Frontal cortex (tissue), 4 donors: ENCODE measurements around the gene LGI4. TPM values are rescaled to one million over a fixed set of nuclear protein-coding genes. Genes with fewer than 3 reads are reported as not detected.
A peak's percentile ranks its signal among the peaks of the same experiment; 100 is the strongest.

Experiments
- DNase-seq, 2 donors: peaks; one replicate each; pipeline ENCODE4 v3.0.0; 2012; ENCODE audit warnings: low spot score in 2 of 2
- FAIRE-seq: peaks from 2 replicates; lab custom pipeline; 2012; peaks lifted over from hg19 to GRCh38; lab: Jason Lieb, UNC
- total RNA-seq: library from RNA; depleted of rRNA; stranded (reverse); fragments of >200 nt; gene quantifications from one replicate; pipeline ENCODE4 v1.2.3, GENCODE V29; 2014
- donor health status: control.
- donor health status: control.
- donor health status: control.

LGI4 gene
- total RNA-seq, 1 donor from 2014 or later = 9.0 TPM

DNA sequence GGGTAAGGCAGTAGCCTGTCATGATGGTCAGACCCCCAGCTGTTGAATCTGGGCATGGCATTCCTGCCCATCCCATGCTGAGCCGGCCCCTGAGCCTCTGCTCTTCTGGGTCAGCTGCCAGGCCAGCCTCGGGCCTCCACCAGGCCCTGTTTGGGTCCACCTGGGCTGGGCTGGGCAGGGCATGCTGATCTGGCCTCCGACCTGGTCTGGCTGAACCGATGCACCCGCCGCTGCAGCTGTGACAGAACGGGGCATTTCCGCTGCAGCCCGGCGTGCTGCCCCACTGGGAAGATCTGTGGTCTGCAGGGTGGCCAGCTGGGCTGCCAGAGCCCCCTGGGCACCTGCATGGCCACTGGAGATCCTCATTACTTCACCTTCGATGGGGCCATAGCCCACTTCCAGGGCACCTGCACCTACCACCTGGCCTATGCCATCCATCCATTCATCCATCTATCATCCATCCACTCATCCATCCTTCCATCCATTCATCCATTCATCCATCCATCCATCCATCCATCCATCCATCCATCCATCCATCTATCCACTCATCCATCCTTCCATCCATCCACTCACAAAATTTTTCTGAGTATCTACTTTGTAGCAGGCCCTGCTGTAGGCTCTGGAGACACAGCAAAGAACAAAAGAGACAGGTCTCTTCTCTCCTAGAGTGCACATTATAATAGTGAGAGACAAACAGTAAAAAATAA lies 40.8 kb downstream of the LGI4 start:
- DNase-seq (no peak), FAIRE-seq (no peak)

GRCh38 chr19:35093430-35093829 lies 41.4 kb downstream of the LGI4 start:
- DNase-seq = no peak
- FAIRE-seq = no peak

- no peak for FAIRE-seq
Measured at GRCh38 chr19:35090506-35091214, 44.2 kb downstream of the LGI4 start.

GRCh38 chr19:35090160-35090505 lies 44.7 kb downstream of the LGI4 start:
- FAIRE-seq (no peak), DNase-seq (no peak)

More at GRCh38 chr19:35090506-35091214, 44.2 kb downstream of the LGI4 start:
- DNase-seq = peak; percentile 73 to 79

GRCh38 chr19:35089554-35089953 lies 45.3 kb downstream of the LGI4 start:
- FAIRE-seq = no peak
- no peak for DNase-seq

- DNase-seq = no peak
Measured at GRCh38 chr19:35088131-35088913, 46.5 kb downstream of the LGI4 start.

DNA sequence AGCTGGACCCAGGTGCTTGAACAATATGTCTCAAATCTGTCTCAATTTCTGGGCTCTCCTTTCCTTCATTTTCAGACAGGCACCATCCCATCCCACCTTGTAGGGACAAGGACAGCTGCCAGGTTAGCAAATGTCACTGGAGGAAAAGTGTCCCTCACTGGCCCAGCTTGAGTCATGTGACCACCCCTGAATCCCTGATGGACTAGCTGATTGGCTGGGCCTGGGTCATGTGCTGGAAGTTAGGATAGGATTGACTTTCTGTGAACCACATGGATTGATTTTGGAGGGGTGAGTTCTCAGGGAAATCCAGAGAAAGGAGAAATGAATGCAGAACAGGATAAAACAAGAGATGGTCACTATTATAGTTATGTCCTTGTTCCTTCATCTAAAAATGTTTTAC lies 47.5 kb downstream of the LGI4 start:
- FAIRE-seq = no peak
- no peak for DNase-seq

More at GRCh38 chr19:35088131-35088913, 46.5 kb downstream of the LGI4 start:
- FAIRE-seq = no peak

DNA sequence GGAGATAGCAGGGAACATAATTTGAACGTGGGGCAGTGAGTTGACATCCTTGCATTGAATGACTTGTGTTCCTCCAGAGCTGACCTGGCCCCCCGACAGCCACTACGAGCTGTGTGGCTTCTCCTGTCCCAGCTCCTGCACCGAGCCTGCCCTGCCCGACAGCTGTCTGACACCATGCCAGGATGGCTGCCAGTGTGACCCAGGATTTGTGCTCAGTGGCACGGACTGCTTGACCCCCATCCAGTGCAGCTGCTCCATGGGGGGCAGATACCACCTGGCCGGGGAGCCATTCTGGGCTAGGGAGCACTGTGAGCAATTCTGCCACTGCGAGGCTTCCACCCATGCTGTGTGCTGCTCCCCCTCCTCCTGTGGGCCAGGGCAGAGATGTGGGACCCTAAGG lies 48.4 kb downstream of the LGI4 start:
- no peak for DNase-seq
- FAIRE-seq = no peak

- DNase-seq (no peak), FAIRE-seq (no peak)
Measured at GRCh38 chr19:35085947-35086346, 48.9 kb downstream of the LGI4 start.

- DNase-seq (no peak), FAIRE-seq (no peak)
Measured at GRCh38 chr19:35084509-35084762, 50.4 kb downstream of the LGI4 start.

DNA sequence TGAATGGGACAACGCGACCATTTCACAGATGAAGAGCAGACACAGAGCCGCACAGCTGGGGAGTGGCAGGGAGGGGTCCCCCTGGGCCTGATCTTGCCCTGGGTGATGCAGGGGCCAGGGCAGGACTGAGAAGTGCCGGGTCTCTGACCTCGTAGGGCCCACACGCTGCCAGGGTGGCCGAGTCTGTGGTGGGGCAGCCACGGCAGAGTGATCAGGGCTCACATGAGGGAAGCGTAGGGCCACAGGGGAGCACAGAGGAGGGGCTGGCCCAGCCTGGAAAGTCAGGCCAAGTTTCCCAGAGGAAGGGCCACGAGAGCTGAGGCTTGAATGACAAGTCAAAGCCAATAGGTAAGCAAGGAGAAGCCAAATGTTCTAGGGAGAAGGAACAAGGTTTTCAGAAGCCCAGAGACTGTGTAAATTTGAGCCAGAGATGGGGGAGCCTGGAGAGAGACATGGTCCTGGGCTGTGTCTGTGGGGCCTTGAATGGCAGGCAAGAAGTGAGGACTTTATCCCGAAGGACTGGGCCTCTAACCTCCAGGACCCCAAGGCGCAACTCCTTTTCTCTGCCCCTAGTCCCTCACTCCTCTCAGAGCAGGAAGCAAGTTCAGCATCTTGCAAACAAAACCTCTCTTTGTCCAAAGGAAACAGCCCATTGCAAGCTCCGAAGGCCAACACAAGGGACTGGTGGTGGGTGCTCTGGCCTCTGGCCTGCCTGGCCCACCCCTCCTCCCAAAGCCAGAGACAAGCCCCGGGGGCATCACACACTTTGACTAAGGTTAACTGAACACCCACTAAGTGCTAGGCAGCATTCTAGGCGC lies 51.0 kb downstream of the LGI4 start:
- no peak for DNase-seq
- FAIRE-seq = no peak

- no peak for FAIRE-seq
Measured at GRCh38 chr19:35081201-35081600, 53.7 kb downstream of the LGI4 start.

GRCh38 chr19:35080613-35081170 lies 54.2 kb downstream of the LGI4 start:
- FAIRE-seq (no peak), DNase-seq (no peak)

More at GRCh38 chr19:35081201-35081600, 53.7 kb downstream of the LGI4 start:
- no peak for DNase-seq

DNA sequence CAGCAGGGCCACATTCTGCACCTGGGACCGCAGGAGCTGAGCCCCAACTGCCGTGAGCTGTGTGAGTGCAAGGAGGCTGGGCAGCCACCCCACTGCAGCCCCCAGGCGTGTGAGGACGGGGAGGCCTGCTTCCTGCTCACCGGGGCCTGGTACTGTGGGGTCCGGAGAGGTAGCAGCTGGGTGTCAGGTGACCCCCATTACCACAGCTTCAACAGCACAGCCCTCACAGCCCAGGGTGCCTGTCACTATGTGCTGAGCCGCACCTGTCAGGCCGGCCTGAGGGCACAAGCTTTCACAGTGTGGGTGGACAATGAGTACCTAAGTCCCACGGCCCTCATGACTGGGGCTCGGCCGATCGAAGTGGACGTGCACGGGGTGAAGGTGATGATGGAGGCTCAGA lies 55.0 kb downstream of the LGI4 start:
- FAIRE-seq (no peak), DNase-seq (no peak)

DNA sequence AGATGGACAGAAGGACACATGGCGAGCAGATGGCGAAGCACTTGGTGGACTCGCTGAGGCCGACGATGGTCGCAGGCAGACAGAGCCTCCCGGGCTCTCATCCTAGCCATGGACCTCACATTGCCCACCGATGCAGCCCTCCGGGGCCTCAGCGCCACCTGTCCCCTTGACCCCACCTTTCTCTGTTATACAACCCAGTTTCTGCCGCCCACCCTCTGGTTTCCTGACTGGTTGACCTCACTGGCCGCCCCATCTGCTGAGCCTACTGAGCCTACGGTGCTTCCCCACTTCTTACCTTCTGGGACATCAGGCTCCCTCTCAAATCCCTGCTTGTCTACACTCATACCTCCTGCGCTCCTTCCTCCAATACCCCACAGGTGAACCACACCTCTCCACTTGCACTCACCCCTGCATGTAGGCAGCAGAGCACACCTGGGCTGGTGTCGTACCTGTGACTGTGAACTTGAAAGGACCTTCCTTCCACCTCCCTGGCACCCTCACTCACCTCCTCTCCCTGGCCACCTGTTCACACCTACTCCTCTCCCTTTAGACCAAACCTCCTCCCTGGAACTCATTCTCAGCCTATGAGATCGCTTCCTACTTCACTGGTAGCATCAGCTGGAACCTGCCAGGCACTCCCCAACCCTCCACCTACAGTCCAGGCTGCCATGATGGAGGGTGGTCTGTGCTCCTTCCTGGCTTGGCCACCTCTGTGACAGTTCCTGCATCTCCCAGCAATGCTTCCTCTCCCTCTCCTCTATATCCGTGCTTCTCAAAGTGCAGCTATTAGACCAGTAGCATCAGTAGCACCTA lies 57.2 kb downstream of the LGI4 start:
- FAIRE-seq = no peak
- no peak for DNase-seq

DNA sequence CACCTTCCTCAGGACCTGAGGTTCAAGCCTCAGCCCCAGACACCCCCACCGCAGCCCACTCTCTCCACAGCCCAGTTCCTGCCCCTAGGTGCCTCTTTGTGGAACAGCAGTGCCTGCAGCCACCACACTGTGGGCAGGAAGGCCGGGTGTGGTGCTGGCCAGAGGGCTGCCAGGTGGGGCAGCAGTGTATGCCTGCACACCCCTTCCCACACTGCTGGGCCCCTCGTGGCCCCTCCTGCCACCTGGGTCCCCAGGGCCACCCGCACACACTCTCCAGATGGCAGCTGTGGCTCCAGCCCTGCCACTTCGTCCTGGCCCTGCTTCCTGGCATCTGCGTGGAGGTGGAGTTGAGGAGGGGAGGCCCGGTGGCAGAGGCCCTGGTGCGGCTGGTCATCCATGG lies 58.2 kb downstream of the LGI4 start:
- FAIRE-seq (no peak), DNase-seq (no peak)

GRCh38 chr19:35076026-35076370 lies 58.9 kb downstream of the LGI4 start:
- FAIRE-seq = no peak
- no peak for DNase-seq

DNA sequence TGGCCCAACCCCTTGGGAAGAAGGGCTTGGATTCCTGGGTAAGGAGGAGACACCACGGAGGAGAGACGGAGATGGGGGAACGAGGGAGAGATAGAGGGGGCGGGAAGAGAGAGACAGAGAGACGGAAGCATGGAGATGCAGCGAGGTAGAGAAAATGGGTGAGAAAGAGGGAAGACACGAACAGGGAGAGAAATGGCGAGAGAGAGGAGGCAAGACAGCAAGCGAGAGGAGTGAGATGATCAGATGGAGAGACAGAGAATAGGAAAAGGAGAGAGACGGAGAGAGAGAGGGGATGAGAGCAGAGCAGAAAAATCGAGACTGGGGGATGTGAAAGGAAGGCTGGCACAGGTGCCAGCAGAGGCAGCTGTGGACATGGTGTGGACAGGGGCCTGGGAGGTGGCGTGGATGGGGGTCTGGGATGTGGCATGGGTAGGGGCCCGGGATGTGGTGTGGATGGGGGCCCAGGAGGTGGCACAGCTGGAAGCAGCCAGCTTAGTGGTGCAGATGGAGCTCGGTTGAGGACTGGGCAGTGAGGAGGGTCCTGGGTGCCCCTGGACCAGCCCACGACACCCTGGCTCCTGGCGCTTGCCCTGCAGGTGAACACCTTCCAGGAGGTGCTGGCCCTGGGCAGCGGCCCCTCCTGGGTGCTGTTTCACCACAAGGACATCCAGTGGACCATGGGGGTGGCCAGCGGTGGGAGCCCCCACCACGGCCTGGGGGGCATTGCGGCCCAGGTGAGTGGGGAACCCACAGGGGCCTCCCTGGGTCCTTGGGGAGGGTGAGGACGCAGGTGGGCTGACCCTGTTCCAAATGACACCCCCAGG lies 59.4 kb downstream of the LGI4 start:
- DNase-seq = no peak
- no peak for FAIRE-seq
